GM21825 (cell line): ENCODE measurements around the gene ZBTB47.

ENCODE experiments used
- ATAC-seq: cut with Tn5 transposase; IDR thresholded peaks from one replicate; pipeline ENCODE4 v1.9.1; 2021; ENCODE audit warnings: mild to moderate bottlenecking, moderate library complexity; ENCODE audit not compliant: unreplicated experiment

The ZBTB47 gene

DNA sequence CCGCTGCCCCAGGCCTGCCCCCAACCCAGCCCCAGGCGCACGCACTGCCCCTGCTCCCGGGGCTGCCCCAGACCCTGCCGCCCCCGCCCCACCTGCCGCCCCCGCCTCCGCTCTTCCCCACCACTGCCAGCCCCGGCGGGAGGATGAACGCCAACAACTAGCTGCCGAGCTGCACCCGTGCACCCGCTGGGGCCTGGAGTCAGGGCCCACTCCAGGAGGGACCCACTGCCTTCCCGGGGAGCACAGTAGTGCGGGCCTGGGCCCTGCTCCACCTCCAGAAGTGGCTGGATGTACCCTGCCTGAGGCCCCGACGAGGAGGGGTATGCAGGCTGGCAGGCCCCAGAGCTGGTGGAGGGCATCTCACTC lies 10.9 kb downstream of the ZBTB47 start:
- ATAC-seq = no peak

DNA sequence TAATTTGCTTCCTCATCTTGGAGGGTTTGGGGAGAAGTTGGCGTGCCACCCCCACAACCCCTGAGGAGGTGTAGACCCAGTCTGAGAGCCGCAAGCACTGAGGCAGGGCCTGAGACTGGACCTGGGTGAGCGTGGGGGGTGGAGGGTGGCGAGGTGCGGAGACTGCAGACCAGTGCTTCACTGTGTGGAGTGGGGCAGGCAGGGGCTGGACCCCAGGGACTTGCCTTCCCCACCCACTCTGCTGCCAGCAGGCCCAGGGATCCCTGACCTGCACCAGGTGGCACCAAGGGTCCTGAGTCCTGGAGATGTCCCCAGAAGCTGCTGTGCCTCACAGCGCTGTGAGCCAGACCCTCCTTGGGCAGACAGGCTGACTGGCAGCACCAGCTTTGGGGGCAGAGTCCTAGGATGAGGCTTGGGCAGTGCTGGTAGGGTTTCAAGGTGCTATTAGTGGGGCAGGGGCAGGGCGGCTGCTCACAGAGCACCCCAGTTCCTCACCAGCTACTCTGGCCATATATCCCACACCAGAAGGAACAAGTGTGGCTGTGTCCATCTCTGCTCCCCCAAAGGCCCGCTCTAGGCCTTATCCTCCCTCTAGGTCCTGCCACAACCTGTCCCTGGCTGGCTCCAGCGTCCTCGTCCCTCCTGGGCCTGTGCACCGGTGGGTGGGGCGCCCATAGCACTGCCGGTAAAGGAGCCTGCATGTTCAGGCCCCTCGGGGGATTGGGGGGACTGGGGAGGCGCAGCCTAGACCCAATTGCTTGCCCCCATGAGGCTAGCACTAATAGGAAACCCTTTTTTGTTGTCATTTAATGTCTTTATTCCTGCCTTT lies 11.8 kb downstream of the ZBTB47 start:
- ATAC-seq = no peak

DNA sequence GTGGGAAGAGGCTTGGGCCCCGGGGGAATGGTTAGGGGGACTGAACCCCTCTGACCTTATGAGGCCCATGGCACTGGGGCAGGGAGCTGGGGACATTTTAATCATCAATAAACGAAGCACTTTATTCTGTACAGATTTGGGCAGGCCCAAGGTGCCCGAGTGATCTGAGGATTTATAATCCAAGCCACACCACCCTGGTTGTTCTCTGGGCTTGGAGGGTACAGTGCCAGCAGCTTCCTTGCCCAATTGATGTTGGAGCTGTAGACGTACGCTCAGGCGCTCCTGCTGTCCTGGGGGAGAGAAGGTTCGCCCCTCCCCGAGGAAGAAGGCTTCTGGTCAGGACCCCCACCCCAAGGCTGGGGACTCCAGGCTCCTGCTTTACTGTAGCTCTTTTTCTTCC lies 12.5 kb downstream of the ZBTB47 start:
- ATAC-seq = no peak

DNA sequence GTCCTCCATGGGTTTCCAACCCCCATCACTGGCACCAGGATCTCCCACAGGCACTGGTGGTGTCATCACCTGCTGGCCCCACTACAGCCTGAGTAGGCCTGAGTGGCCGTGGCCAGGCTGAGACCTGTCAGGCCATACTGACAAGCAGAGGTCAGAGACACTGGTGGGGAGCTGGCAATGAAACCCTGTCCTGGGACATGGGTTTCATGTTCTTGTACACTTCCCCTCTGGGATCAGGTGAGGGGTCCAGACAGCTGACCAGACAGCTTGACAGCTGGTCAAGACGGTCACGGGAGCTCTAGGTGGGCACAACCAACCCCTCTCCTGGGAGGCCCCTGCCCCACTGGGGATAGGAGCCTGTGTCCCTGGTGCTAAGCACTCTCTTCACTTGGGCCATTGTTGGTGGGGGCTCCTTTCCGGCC lies 13.1 kb downstream of the ZBTB47 start:
- no peak for ATAC-seq

DNA sequence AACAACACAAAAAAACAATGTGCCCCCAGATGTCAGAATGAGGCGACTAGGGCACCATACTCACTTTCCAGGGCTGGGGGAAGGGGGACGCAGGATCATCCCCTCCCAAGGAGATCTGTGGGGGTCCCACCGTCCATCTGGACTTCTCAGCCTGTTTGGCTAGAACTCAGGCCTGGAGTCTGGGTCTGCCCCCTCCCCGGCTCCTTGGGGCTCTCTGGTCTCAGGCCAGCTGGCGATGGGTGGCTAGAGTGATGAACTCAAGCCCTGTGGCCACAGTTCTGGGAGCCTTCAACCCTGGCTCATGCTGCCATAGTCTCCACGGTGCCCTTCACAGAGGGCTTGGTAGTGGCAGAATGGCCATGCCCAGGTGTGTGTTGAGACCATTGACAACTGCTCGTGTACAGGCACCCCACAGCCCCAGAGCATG lies 13.6 kb downstream of the ZBTB47 start:
- no peak for ATAC-seq

DNA sequence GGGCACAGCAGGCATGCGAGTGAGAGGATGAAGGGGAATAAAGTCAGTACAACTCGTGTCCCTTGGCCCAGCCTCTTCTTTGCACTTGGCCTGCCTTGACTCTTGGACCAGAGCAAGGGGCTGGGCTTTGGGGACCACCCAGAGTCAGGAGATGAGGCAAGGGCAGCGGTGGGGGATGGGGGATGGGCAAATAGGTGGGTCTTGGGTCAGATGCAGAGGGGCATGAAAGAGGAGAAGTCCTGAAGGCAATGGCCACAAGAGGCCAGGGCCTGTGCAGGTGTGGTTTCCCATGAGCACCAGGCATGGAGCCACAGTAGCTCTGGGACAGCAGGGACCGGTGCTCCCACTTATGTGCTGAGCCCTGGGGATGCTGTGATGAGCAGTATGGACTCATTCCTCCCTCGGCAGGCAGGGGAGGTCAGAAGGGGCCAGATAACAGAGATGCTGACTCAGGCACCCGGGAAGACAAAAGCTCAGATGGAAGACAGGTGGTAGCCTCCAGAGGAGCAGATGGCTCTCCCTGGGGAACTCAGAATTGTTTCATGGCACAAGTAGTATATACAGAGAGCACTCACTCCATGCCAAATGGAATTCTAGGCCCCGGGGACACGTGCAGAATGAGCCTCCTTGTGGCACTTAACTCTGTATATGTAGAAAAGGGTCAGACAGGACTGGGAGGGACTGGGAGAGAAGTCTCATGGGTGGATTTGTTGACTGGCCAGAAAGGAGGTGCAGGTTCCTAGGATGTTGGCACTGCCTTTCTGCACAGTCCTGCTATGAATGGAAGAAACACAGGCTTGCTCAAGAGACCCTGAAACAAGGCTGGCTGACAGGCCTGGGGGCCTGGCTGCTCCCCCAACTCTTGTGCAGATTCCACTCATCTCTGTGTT lies 14.3 kb downstream of the ZBTB47 start:
- ATAC-seq = no peak

DNA sequence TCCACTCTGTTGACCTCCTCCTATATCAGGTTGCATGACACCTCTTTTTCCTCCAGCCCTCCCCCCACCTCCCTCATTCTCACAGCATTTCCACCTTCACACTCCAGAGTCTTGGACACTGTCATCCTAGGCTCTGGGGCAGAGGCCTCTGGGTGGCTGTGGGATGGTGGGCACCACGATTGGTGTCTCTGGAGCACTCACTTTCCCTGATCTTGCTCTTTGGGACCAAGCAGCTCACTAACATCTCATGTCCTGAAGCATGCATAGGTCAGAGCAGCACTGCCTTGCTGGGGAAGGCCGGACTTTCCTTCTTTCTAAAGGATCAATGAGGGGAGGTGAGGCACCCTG lies 14.9 kb downstream of the ZBTB47 start:
- ATAC-seq = no peak

DNA sequence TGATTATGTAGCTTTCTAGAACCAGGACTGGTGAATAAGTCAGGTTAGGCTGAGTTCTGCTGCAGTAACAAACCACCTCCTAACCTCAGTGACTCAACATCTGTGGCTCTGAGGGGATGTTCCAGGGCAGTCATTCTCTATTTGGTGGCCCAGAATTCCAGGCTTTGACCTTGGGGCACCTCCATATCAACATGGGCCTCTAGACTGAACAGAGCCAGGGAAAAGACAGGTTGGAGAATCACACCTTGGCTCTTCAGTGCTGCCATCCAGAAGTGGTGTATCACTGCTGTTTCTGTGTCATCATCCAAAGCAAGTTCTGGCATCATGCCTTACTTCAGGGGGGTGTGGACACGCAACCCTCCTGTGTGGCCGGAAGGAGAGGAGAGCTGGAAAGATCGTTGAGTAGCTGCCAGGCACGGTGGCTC lies 15.3 kb downstream of the ZBTB47 start:
- no peak for ATAC-seq

DNA sequence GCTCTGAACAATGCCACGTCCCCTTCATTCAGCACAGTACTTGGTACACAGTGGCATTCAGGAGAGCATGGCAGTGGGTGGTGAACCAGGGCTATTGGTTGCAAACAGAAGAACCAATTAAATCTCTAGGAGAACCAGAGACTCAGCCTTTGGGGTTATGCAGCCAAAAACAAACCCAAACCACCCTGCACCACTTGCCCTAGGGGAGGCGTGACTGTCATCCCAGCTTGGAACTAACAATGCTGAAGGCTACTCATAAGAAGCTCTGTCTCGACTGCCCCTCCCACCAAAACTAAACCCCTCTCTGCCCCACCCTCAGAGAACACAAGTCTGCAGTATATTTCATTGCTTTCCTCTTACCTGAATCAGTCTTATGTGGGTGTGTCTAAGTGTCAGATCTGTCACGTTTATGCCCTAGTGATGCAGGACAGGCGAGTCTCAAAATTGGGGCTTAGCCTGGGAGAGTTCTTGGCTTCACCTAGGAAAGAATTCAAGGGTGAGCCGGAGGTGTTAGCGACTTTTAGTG lies 16.6 kb downstream of the ZBTB47 start:
- no peak for ATAC-seq

DNA sequence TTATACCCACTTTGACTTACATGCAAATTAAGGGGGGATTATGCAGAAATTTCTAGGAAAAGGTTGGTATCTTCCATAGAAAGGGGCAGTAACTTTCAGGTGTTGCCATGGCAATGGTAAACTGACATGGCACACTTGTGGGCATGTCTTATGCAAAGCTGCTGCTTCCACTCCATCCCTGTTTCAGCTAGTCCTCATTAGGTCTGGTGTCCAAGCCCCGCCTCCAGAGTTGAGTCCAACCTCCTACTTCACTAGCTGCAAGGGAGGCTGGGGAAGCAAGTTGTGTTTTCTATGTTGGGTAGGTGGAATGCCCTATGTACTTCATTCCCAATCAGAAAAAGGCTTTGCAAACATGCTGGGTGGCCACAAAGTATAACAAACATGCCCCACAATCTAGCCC lies 17.2 kb downstream of the ZBTB47 start:
- no peak for ATAC-seq

DNA sequence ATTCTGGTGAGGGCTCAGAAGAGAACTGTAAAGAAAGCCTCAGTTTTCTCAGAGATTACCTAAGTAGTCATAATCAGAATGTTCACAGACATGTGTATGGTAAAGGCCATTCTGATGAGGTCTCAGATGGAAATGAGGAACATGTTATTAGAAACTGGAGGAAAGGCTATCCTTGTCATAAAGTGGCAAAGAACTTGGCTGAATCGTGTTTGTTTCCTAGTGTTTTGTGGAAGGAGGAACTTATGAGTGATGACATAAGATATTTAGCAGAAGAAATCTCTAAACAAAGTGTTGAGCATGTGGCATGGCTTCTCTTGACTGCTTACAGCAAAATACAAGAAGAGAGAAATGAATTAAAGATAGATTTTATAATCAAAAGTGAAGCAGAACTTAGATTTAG lies 19.0 kb downstream of the ZBTB47 start:
- no peak for ATAC-seq

DNA sequence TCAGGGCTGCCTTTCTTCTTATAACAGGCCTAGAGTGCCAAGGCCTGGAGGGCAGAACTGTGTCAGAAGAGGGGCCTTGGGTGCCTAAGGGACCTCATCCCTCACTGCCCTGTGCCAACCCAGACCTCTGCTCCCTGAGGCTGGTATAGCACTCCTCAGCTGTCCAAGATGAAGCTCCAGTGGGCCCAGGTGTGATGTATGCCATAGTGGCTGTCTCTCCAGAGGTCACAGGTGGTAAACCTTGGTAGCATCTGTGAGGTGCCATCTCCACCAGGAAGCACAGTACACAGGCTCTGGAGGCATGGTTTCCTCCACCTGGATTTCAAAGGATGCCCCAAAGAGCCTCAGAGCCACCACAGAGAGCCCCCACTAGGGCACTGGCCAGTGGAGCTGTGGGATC lies 19.6 kb downstream of the ZBTB47 start:
- no peak for ATAC-seq

DNA sequence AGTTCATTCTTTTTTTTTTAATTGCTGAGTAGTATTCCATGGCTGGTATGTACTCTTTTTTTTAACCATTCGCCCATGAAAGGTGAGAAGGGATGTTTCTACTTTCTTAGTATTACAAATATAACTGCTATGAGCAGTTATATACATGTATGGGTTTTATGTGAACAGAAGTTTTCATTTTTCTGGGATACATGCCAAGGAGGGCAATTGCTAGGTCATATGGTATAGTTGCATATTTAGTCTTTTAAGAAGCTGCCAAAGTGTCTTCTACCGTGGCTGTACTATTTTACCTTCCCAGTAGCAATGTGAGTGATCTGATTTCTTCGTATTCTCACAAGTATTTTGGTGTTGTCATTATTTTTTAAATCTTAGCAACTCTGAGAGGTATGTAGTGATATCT lies 20.6 kb downstream of the ZBTB47 start:
- no peak for ATAC-seq

DNA sequence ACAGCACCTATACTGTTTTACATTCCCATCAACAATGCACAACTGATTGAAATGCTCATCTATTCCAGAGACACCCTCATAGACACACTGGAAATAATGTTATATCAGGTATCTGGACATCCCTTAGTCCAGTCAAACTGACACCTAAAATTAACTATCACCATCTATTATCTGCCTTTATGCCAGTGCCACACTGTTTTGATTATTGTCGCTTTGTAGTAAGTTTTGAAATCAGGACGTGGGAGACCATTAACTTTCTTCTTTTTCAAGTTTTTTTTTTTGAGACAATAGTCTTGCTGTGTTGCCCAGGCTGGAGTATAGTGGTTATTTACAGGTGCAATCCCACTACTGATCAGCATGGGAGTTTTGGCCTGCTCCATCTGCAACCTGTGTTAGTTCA lies 22.4 kb downstream of the ZBTB47 start:
- ATAC-seq = no peak

DNA sequence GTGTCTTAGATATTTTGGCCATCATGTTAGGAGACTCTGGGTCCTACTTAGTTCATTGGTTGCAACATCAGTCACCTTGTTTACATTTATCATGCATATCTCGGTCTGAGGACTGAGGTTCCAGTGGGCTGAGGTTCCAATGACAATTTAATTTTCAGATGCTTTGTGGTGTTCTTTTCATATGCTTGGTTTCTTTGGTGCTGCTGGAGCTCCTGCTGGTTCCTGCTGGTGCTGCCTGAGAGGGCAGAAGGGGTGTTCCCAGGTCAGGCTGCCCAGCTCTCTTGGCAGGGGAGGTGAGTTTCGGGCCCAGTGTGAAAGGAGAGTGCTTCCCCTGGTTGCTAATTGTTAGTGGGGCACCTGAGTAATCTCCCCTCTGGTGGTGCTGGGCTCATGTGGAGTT lies 24.9 kb downstream of the ZBTB47 start:
- ATAC-seq = no peak

DNA sequence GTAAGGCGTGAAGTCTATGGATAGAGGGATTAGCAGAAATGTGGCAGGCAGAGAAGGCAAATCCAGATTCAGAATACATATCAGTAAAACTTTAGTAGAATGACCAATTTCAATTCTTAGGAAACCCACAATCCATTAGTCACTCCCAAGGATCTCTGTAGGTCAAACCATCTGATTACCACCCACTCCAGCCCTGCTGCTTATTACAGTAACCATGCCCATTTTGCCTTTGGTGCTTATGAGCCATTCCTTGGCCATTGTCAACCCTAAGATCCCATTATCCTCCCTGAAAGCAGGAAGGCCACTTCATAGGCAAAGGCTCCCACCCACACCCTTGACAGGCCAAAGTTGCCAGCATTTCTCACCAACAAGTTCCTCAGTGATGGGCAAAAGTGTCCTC lies 26.8 kb downstream of the ZBTB47 start:
- no peak for ATAC-seq

DNA sequence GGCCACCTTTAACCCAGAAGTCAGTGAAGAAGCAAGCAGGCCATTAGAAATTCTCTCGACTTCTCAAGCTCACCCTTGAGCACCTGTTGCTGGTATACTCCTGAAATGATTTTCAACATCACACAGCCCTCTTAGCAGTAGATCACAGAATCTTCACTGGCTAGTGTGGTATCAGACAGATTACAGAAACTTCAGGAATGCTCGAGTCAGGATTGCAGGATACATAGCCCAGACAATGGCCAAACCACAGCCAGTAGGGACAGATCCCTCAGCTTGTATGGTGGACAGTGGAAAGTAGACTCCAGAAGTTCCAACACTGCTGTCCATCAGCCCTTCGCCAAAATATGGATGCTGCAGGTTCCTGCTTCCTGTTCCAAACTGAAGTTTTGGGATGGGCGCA lies 27.3 kb downstream of the ZBTB47 start:
- ATAC-seq = no peak

DNA sequence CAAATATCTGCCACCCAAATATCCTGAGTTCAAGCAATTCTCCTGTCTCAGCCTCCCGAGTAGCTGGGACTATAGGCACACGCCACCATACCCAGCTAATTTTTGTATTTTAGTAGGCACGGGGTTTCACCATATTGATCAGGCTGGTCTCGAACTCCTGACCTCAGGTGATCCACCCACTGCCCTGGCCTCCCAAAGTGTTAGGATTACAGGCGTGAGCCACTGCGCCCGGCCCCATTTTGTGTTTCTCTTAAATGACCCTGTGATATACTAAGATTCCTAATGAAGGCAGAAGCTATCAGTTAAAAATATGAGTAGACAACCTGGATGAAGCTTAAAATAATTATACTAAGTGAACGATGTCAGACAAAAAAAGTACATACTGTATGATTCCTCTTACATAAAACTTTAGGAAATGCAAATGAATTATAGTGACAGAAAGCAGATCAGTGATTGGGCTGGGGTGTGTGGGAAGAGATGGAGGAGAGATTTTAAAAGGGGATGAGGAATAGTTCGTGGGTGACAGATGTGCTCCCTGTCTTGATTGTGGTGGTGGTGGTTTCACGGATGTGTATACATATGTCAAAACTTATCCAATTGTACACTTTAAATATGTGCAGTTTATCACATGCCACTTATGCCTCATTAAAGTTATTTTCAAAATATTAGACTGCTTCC lies 28.0 kb downstream of the ZBTB47 start:
- no peak for ATAC-seq

DNA sequence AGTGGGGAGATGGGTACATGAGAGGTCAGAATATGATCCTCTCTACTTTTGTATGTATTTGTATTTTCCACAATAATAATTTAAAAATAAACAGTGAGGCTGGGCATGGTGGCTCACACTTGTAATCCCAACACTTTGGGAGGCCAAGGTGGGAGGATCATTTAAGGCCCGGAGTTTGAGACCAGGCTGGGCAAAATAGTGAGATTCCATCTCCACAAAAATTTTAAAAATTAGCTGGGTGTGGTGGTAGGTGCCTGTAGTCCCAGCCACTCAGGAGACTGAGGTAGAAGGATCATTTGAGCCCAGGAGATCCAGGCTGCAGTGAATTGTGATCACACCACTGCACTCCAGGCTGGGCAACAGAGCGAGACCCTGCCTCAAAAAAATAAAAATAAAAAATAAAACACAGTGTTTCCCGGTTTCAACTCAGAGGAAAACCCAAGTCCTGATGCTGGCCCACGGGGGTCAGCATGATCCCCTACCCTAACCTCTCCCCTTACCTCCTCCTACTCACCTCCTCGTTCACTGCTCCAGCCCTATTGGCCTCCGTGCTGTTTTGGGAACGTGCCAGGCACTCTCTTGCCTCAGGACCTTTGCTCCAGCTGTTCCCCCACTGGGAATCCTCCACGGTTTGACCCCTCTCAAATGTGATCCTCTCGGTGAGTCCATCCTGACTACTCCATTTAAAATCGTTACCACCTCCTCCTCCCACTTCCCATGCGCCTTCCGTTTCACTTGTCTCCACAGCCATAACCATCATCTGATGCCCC lies 29.0 kb downstream of the ZBTB47 start:
- no peak for ATAC-seq

DNA sequence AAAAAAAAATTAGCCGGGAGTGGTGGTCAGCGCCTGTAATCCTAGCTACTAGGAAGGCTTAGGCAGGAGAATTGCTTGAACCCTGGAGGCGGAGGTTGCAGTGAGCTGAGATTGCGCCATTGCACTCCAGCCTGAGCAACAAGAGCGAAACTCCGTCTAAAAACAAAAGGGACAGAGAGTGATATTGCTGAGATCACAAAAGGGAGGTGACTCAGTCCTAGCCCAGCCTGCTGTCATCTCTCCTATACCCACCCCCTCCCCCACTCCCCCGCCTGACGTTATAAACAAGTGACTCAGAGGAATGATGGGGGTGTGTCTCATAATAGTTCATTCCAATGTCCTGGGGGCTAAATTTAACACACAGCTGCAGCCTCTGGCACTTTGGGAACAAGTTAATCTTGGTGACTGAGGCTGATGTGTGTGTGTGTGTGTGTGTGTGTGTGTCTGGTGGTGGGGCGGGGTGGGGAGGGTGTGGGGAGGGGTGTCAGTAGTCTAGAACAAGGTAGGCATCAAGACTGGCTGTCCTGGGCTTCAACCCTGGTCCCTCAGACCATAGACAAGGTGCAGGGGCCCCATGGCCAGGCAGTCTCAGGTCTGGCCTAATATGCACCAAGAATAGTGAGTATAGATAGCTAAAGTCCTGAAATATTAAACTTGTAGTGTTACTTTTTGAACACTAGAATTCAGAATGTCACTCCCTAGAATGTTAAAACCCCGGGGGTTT lies 30.5 kb downstream of the ZBTB47 start:
- no peak for ATAC-seq
